GM12865 (cell line): ENCODE results near the gene ATXN2.

Experiments used
- DNase-seq: peaks from one replicate; pipeline ENCODE4 v3.0.0; 2010; ENCODE audit warnings: low read depth
- H3K4me3 ChIP-seq: 2 replicates; pipeline ENCODE4 v1.5.1; 2011; ENCODE audit warnings: mild to moderate bottlenecking, low read depth, low read length, control low read depth
- CTCF ChIP-seq: IDR thresholded peaks from 2 replicates; pipeline ENCODE4 v1.5.1; 2011; ENCODE audit warnings: low read length, control low read depth, low read depth, inconsistent platforms; ENCODE audit not compliant: insufficient read depth; ENCODE audit errors: missing control alignments

The ATXN2 gene

GRCh38 chr12:111450676-111451075 is 148.4 kb downstream of the ATXN2 start:
- H3K4me3 ChIP-seq: no peak overlapping the region
- no peak for TF ChIP-seq CTCF
- no peak for DNase-seq

GRCh38 chr12:111448846-111449790 is 150.0 kb downstream of the ATXN2 start:
- H3K4me3 ChIP-seq: no peak overlapping the region
- TF ChIP-seq CTCF: no peak
- DNase-seq: peak; percentile 35

- DNase-seq: peak; percentile 24
- H3K4me3 ChIP-seq: no peak overlapping the region
- no peak for TF ChIP-seq CTCF
Measured at GRCh38 chr12:111448266-111448830, 150.8 kb downstream of the ATXN2 start.

- no peak for TF ChIP-seq CTCF
- no peak overlapping the region for H3K4me3 ChIP-seq
- peak; percentile 10 for DNase-seq
Measured at GRCh38 chr12:111447571-111448265, 151.4 kb downstream of the ATXN2 start.

GRCh38 chr12:111446631-111447570 is 152.2 kb downstream of the ATXN2 start:
- peak; percentile 1 for DNase-seq
- no peak overlapping the region for H3K4me3 ChIP-seq
- TF ChIP-seq CTCF: no peak
